ENCODE data around the gene NPIPB8.
"Not testable (repeated sequence)": the region's sequence is repeated elsewhere in the genome, so short reads cannot be mapped to it uniquely, and the experiment has no call there.

Gene NPIPB8

DNA sequence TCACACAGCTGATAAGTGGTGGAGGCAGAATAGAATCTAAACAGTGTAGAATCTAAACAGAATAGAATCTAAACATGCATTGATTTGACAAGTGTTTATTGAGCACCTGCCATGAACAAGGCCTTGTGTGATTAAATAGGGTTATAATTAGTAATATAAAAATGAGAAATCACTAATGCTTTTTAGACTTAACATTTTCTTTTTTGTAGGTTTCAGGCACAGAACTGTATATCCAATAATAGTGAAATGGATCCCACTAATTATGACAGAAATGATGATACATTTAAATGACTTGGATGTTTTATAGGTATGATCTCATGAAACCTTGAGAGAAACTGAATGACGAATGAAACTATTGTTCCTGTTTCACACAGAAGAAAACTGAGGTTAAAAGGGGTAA is at the start of gene NPIPB8:
Gene NPIPB8, plus strand, starts transcription at position 301 of the 400 bp plus-strand sequence. CDS start 296 bp downstream, outside the sequence.
- H3K4me3 ChIP-seq (ENCODE audit: low read length), result not testable (repeated sequence)

DNA sequence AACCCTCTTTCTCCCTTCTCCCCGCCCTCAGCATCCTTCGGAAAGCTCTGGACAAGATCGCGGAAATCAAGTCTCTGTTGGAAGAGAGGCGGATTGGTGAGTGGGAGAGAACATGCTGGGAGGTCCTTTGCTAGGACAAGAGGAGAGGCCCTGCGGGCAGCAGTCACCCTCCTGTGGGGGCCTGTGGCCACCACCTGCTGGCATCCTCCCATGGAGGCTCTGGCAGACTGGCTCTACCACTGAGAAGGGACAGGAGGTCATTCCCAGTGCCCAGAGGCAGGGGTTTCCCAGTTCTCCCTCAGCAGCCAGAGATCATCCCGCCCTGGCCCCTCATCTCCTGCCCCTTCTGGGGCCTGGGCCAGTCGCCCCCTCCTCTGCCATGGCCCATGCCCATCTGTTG is 48.8 kb upstream of the NPIPB8 start:
- H3K4me3 ChIP-seq (ENCODE audit: low read length), result no peak overlapping the region

DNA sequence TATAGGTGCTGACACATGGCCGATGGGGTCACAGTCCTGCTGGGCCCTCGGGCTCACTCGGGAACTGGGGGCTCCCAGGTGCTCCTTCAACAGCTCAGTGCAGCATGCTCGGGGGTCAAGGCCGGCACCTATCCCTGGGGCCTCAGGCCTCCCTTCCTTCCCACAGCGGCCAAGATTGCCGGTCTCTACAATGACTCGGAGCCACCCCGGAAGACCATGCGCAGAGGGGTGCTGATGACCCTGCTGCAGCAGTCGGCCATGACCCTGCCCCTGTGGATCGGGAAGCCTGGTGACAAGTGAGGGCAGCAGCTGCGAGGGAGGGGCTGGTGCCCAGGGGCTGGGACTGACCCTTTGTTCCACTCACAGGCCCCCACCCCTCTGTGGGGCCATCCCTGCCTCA is 47.9 kb upstream of the NPIPB8 start:
- TF ChIP-seq ZNF274 (IDR thresholded peaks at IDR 0.05; ENCODE audit: low read depth, low read length), result no peak

More for the DNA sequence above, 48.8 kb upstream of the NPIPB8 start:
- no peak for TF ChIP-seq ZNF274 (IDR thresholded peaks at IDR 0.05; ENCODE audit: low read depth, low read length)

DNA sequence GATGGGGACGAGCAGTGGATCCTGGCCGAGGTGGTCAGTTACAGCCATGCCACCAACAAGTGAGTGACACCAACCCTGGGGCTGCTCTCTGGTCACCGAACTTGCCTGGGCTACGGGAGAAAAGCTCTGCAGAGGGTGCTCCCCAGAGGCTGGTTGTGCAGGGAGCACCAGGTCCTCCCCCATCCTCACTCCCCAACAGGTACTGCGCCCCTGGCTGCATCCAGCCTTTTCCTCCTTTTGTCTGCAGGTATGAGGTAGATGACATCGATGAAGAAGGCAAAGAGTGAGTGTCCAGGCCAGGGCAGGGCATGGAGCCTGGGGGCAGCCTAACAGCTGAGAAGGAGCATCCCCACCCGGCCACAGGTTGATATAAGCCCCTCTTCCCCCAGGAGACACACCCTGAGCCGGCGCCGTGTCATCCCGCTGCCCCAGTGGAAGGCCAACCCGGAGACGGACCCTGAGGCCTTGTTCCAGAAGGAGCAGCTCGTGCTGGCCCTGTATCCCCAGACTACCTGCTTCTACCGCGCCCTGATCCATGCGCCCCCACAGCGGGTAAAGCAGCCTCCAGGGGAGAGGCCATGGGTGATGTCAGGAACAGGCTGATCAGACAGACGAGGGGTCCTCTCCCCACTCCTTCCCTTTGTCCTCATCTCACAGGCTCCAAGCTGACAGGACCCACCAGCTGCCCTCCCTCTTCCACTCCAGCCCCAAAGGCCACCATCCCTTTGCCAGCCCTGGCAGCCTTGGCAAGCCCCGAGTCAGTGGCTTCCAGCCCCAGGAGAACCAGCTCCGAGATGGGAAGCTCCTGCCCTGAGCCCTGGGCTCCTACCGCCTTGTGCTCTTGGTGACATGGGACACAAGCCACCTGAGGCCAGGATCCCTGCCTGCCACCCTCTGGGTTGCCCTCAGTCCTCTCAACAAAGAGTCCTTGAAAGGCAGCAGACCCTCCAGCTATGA is 47.2 kb upstream of the NPIPB8 start:
- no peak for TF ChIP-seq ZNF274 (IDR thresholded peaks at IDR 0.05; ENCODE audit: low read depth, low read length)

More for the DNA sequence above, 47.9 kb upstream of the NPIPB8 start:
- H3K4me3 ChIP-seq (ENCODE audit: low read length), result no peak overlapping the region

DNA sequence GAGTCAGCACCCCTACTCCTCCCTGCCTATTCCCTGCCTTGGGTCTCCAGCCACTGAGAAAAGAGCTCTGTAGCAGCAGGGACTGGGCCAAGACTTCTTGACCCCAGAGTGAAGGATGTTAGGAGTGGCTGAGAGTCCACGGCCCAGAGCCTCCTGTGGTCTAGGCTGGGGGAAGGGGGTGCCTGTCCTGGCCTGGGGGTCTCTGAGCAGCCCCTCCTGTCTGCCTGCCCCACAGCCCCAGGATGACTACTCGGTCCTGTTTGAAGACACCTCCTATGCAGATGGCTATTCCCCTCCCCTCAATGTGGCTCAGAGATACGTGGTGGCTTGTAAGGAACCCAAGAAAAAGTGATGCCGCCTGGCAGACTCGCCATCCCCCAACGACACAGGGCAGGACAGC is 46.5 kb upstream of the NPIPB8 start:
- TF ChIP-seq ZNF274 (IDR thresholded peaks at IDR 0.05; ENCODE audit: low read depth, low read length), result no peak
- no peak overlapping the region for H3K4me3 ChIP-seq (ENCODE audit: low read length)

More for the DNA sequence above, 47.2 kb upstream of the NPIPB8 start:
- no peak overlapping the region for H3K4me3 ChIP-seq (ENCODE audit: low read length)

DNA sequence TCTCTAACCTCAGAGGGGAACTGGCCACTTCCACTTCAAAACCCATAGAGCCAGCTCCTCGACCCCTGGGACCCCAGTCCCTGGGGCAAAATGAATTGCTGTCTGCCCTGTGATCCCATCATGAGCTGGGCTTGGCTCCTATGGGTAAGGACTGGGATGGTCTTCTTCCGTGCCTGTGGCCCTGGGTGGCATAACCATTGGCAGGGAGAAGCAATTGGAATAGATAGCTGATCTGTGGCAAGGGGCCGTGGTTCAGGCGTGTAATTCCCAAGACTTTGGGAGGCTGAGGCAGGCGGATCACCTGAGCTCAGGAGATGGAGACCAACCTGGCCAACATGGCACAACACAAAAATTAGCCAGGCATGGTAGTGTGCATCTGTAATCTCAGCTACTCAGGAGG is 45.4 kb upstream of the NPIPB8 start:
- no peak for TF ChIP-seq ZNF274 (IDR thresholded peaks at IDR 0.05; ENCODE audit: low read depth, low read length)
- H3K4me3 ChIP-seq (ENCODE audit: low read length), result no peak overlapping the region

DNA sequence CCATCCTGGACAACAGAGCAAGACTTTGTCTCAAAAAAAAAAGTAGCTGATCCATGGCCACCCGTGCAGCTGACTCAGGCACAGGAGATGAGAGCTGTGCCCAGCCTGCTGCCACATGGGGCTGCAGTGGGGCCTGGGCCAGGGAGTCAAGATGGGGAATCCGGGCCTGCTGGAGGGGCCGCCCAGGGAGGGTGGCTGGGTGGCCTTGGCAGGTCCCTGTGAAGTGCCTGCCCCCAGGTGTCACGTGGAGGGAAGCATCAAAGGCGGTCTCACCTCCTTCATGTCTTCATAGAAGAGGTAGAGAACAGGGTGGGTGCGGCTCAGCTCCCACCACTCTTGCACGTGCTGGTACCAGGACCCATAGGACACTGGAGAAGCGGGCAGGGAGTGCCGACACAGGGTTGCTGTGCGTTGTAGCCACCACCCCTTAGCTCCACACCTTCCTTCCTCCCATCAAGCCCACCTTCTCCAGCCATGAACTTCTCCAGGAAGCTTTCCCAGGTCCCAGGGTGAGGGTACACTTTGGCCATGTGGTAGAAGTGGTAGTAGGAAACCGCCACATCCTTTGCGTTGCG is 44.8 kb upstream of the NPIPB8 start:
- no peak overlapping the region for H3K4me3 ChIP-seq (ENCODE audit: low read length)
- no peak for TF ChIP-seq ZNF274 (IDR thresholded peaks at IDR 0.05; ENCODE audit: low read depth, low read length)

DNA sequence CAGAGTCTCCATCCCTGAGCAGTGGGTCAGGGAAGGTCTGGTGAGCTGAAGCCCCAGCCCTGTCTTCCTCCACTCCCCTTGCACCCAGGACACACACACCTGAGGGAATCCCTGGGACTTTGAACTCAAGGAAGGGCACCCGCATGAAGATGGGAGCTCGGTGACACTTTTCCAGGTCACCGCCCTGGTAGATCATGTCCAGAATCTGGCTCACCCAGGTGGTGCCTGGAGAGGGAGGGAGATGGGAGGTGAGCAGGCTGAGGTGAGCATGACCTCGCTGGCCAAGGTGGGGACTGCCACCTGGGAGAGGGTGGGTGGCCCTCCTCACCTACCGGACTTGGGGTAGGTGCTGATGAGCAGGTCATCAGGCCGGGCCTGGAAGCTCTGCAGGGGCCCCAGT is 42.4 kb upstream of the NPIPB8 start:
- not testable (repeated sequence) for H3K4me3 ChIP-seq (ENCODE audit: low read length)

DNA sequence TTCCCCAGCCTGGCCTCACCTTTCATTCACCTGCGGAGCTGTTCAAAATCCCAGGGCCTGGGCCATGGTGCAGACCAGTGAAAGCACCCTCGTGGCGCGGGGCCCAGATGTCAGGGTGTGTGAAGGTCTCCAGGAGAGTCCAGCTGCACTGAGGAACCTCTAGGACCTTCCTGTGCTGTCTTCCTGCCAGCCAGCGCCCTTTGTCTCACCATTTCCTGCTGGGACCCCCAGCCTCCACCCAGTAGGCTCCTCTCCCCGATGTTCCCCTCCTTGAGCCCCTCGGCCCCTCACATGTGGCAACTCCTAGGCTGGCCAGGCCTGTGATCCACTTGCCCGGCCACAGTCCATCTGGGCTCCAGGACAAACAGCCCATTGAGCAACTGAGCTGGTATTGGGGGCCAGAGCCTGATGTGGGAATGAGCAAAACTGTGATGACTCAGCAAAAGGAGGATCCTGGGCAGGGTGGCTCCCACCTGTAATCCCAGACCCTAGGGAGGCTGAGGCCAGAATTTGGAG is 41.7 kb upstream of the NPIPB8 start:
- TF ChIP-seq ZNF274 (IDR thresholded peaks at IDR 0.05; ENCODE audit: low read depth, low read length), result no peak
- H3K4me3 ChIP-seq (ENCODE audit: low read length), result no peak overlapping the region

DNA sequence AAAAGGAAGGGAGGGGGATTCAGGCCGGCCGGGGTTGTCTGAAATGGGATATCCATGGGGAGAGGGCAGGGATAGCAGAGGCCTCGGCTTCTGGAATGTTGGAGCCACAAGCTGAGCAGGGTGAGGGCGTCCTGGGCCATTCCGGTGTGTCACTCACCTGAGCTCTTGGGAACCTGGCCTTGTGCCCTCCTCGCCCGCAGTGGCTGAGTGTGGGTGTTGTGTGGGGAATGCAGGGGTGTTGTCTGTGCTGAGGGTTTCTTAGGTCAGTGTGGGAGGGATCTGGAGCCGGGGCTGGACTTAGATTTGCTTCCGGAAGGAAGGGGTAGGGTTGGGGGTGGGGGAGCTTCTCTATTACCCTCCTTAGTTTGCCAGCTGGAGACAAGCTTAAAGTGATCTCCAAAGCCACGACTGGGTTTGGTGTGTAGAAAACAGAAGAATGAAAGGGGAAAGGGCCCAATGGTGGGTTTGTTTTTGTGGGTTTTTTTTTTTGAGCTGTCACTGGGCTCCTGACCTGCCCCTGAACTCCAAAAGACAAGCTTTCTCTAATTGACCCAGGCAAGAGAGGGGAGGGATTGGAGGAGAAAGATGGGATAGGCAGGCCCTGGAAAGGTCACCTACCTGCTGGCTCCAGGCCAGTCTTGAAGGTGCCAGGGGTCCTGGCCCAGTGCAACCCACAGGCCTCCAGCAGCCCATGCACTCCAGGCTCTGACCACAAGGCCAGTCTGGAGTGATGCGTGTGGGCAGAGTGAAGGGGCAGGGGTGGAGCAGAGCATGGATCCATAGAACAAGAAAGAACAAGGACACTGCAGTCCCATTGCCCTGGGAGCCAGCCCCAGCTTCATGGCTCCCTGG is 40.8 kb upstream of the NPIPB8 start, which contains the start of gene SULT1A2:
Gene SULT1A2, minus strand, starts transcription at position 211 of the 852 bp plus-strand sequence. CDS start 1,120 bp downstream, outside the sequence.
- no peak within 1 kb of the TSS for H3K4me3 ChIP-seq (ENCODE audit: low read length)
- TF ChIP-seq ZNF274 (IDR thresholded peaks at IDR 0.05; ENCODE audit: low read depth, low read length), result no peak

DNA sequence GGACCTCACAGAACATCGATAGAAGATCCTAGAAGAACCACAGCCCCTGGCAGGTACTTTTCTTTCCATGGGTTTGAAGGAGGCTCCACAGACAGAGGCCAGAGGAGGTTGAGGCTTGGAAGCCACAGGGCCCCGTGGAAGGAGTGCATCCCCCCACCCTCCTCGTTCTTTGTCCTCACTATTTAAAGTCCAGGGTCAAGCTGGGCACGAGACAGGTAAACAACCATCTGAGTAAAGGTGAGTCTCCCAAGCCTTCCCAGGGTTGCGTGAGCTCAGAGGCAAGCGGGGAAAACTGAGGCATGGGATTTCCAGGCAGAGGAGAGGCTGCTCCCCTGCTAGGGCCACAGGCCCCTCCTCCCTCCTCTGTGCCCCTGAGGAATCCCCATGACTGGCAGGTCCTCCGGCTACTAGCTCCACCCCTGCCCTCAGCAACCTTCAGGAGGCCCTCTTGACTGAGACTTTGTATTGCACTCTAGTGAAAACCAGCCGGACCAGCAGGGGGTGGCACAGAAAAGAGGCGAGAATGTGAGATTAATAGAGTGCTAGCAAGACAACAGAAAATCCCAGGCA is 40.1 kb upstream of the NPIPB8 start:
- no peak for TF ChIP-seq ZNF274 (IDR thresholded peaks at IDR 0.05; ENCODE audit: low read depth, low read length)
- H3K4me3 ChIP-seq (ENCODE audit: low read length), result no peak overlapping the region

DNA sequence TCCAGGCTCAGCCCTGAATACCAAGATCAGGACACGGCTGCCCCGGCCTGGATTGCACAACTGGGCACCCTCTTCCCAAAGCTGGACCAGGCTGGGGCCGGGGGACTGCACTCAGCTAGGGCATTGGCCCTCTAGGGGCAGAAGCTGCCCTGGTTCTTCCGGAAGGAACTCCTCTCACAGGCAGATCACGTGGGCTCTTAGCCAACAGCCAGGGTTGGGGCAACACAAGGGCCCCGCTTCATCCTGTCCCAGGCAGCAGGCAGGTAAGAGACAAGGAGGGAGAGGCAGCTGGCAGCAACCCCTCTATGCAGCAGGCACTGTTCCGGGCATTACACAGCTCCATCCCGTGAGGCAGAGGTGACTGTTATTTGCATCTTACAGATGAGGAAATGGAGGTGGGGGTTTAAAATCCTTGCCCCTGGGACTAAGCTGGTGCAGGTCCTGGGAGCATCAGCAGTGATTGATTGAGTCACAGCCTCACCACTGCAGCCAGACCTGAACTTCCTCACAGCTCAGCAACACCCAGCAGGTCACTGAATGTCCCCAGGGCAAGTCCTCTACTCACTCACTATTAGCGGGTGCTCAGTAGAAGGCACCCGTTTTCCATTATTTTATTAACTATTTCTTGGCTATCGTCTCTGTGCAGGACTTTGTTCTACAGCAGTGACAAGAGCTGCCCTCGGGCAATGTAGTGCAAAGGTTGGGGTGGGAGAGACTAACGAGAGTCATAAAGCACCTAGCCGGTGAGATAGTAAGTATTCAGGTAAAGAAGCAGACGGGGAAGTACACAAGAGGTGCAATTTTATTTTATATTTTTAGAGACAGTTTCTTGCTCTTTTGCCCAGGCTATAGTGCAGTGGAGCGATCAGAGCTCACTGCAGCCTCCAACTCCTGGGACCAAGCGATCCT is 38.2 kb upstream of the NPIPB8 start:
- not testable (repeated sequence) for H3K4me3 ChIP-seq (ENCODE audit: low read length)

DNA sequence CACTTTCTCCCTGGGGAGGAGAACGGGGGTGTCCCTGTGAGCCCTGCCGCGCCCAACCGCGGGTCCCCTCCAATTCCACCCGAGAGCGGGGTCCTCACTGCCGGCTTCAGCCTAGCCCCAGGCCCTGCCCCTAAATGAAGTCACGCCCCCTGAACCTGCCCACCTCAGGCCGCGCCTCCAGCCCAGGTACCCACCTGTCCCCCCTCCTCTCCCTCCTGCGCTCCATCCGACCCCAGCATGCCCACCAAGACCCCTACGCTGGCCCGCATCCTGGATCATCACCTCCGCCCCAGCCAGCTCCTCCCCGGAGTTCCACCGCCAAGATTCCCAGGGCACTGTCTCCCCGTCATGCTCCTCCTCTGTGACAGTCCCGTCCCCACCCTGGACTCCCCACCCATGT is 36.9 kb upstream of the NPIPB8 start:
- not testable (repeated sequence) for H3K4me3 ChIP-seq (ENCODE audit: low read length)

DNA sequence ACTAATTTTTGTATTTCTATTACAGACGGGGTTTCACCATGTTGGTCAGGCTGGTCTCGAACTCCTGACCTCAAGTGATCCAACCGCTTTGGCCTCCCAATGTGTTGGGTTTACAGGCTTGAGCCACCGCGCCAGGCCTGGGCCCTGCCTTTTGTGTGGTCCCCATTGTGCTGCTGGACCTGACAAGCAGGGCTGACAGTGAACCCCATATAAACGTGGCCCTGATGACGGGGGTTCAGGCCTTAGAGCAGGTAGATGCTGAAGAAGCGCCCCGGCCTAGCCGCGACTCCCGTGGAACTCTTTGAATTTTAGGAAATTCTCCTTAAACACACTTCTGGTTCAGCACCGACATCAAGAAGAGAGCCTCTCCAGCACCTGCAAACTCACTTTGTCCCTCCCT is 36.3 kb upstream of the NPIPB8 start:
- H3K4me3 ChIP-seq (ENCODE audit: low read length), result not testable (repeated sequence)

DNA sequence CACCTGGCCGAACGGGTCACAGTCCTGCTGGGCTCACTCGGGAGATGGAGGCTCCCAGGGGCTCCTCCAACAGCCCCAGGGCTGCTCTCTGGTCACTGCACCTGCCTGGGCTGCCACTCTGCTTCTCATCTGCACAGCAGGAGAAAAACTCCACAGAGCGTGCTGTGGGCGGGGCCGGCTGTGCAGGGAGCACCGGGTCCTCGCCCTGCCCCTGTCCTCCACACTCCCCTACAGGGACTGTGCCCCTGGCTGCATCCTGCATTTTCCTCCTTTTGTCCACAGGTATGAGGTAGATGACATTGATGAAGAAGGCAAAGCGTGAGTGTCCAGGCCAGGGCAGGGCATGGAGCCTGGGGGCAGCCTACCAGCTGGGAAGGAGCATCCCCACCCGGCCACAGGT is 35.8 kb upstream of the NPIPB8 start:
- not testable (repeated sequence) for H3K4me3 ChIP-seq (ENCODE audit: low read length)
